NOMO-1 (cell line): ENCODE measurements around the gene C1QTNF4.
A peak's percentile ranks its signal among the peaks of the same experiment; 100 is the strongest.
"Not testable (repeated sequence)": the region's sequence is repeated elsewhere in the genome, so short reads cannot be mapped to it uniquely, and the experiment has no call there.

Experiments
- DNase-seq, 2 experiments: peaks; one replicate each; lab custom pipeline; 2025; ENCODE audit not compliant: unreplicated experiment in 2 of 2; lab: John Stamatoyannopoulos, UW

The C1QTNF4 gene

GRCh38 chr11:47593934-47594855, at the start of gene C1QTNF4:
C1QTNF4 (minus strand) TSS chr11:47594411; CDS start chr11:47590810, 3,601 bp downstream.
- DNase-seq = no peak

GRCh38 chr11:47642099-47642855, 48.1 kb upstream of the C1QTNF4 start, which contains the start of gene MTCH2:
MTCH2 (minus strand) TSS chr11:47642559; CDS start chr11:47642465, 94 bp downstream.
- DNase-seq = peak; percentile 97

DNA sequence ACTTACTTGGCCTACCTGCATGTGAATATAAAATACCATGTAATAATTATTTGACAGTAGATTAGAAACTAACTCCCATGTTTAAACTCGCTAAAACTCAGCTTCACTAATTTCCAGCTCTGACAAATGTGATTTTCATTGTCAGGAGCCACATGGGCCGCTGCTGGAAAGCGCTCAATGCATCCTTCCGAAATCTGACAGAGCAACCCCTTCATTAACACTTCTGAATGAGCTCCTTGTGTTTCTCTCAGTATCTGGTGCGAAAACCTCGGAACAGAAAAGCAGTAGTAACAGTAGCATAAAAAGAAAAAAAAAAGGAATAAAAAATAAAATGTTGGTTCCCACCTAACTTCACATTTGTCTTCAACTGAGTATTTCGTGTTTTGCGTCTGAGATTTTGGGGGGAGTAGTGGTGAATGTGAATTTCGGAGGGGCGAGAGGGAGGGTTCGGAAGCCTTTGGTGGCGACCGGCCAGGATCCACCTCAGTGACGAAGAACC, 47.4 kb upstream of the C1QTNF4 start:
- DNase-seq = peak in 1 of 2 experiments; percentile 12

- DNase-seq = not testable (repeated sequence)
Observed at GRCh38 chr11:47640506-47640905, 46.3 kb upstream of the C1QTNF4 start.

DNA sequence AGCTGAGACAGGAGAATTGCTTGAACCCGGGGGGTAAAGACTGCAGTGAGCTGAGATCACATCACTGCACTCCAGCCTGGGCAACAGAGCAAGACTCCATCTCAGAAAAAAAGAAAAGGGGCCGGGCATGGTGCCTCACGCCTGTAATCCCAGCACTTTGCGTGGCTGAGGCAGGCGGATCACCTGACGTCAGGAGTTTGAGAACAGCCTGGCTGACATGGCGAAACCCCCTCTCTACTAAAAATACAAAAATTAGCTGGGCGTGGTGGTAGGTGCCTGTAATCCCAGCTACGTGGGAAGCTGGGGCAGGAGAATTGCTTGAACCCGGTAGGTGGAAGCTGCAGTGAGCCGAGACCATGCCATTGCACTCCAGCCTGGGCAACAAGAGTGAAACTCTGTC, 42.1 kb upstream of the C1QTNF4 start:
- DNase-seq = not testable (repeated sequence)

GRCh38 chr11:47631473-47631872, 37.3 kb upstream of the C1QTNF4 start:
- DNase-seq = no peak

DNA sequence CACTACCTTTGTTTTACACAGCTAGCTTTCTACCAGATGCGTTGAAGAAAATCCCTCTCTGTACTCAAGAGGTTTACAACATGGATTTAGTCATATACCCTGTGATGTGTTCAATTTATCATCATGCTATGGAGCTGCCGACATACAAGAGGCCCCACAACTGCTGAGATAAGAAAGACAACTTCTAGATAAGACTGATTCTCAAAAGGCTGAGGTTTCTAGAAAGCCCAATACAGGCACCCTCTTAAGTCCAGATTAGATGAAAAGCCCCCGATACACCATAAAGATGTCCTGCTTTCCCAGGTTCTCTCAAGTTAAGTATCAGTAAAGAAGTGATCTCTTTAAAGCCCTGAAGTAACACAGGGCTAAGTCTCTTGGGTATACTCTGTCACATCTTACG, 33.8 kb upstream of the C1QTNF4 start:
- DNase-seq = no peak

- DNase-seq = no peak
Observed at GRCh38 chr11:47626234-47626633, 32.0 kb upstream of the C1QTNF4 start.

DNA sequence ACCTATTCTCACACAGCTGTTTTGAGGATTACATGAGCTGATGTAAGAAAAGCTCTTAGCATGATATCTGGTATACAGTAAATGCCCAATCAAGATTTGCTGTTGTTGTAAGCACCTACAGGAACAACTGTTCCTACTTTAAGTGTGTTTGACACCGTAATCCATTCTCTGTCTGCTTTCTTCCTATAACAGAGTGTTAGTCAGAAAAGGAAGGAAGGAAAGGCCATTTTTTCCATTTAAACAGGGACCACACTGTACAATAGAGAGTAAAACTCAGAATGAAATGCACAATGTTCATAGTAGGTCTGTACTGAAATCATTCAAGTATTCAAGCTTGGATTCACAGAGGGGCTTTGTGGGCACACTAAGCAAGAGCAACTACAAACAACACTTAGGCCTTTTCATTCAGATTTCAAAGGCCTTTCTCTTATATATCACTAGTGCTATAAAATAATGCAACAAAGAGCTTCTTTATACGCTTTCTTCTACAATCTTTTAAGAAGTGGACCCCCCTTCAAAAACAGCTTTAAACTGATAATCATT, 26.7 kb upstream of the C1QTNF4 start:
- no peak for DNase-seq

GRCh38 chr11:47617417-47617809, 23.2 kb upstream of the C1QTNF4 start:
- no peak for DNase-seq

GRCh38 chr11:47616726-47617416, 22.7 kb upstream of the C1QTNF4 start:
- peak; percentile 64 to 67 for DNase-seq

- no peak for DNase-seq
Observed at GRCh38 chr11:47615249-47615648, 21.0 kb upstream of the C1QTNF4 start.

- peak; percentile 40 to 93 for DNase-seq
Observed at GRCh38 chr11:47611348-47611794, 17.2 kb upstream of the C1QTNF4 start.

GRCh38 chr11:47609675-47610074, 15.5 kb upstream of the C1QTNF4 start:
- DNase-seq = no peak

- no peak for DNase-seq
Observed at GRCh38 chr11:47607380-47607779, 13.2 kb upstream of the C1QTNF4 start.

DNA sequence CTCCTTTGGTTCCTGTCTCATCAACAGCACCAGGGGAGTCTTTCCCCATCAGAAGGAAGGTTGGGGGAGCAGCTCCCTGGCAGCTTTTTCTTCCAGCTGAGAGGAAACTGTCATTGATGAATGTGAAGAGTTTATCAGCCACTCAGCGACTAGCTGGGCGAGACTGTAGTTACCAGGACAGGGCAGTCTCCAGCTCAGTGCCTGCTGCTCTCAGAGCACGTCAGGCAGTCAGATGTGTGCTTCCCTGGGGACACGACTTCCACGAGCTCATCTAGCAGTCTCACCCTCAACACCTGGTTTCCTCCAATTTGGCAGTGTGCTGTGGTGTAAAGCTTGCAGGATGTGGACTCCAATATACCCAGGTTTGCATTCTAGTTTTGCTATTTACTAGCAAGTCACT, 12.5 kb upstream of the C1QTNF4 start:
- no peak for DNase-seq

- no peak for DNase-seq
Observed at GRCh38 chr11:47605921-47606320, 11.7 kb upstream of the C1QTNF4 start.

- no peak for DNase-seq
Observed at GRCh38 chr11:47603295-47603694, 9.1 kb upstream of the C1QTNF4 start.

- no peak for DNase-seq
Observed at GRCh38 chr11:47599902-47600301, 5.7 kb upstream of the C1QTNF4 start.

GRCh38 chr11:47595967-47596366, 1.8 kb upstream of the C1QTNF4 start:
- no peak for DNase-seq
